ENCODE measurements around the gene SGCA. TPM values are rescaled to one million over a fixed set of nuclear protein-coding genes. Genes with fewer than 3 reads are reported as not detected.

The SGCA gene
- total RNA-seq, 1 experiment from 2014 or later: 0.24 TPM

GRCh38 chr17:50184064-50184463 is 18.3 kb downstream of the SGCA start:
- no peak overlapping the region for H3K23ac ChIP-seq (ENCODE audit: insufficient read length, low read depth, low read length)
- H3K36me3 Mint-ChIP-seq (ENCODE audit: insufficient read depth in 1 of 3, low read depth in 3 of 3): peaks cover 3 to 37% (median 37%) of the 10 kb centered on the region in 3 experiments; a peak in 6 of 7 replicates
- peaks cover 27 to 39% of the 10 kb centered on the region in 2 experiments for H3K4me1 Mint-ChIP-seq
- no peak overlapping the region for H4K91ac ChIP-seq (ENCODE audit: insufficient read length, low read depth, low read length)
- H3K9me3 Mint-ChIP-seq: no peaks in the 10 kb centered on the region
- no peaks in the 10 kb centered on the region for H3K79me2 ChIP-seq (ENCODE audit: insufficient read depth, low read length)
- no peaks in the 10 kb centered on the region for H3K27me3 ChIP-seq (ENCODE audit: insufficient read depth, low read length)
- H4K20me1 ChIP-seq (ENCODE audit: control insufficient read depth, insufficient read depth, insufficient read length): no peaks in the 10 kb centered on the region
- H2BK5ac ChIP-seq (ENCODE audit: insufficient read length, low read length): no peak overlapping the region
- H3K9me3 ChIP-seq (ENCODE audit: control insufficient read depth, low read depth, low read length): no peaks in the 10 kb centered on the region
- H3T11ph ChIP-seq (ENCODE audit: low read length): no peak overlapping the region
- no peak overlapping the region for H3K9ac ChIP-seq (ENCODE audit: extremely low read depth, insufficient read length, low read length)
- no peak overlapping the region for H4K5ac ChIP-seq (ENCODE audit: insufficient read length, low read depth, low read length)
- H3K4me3 Mint-ChIP-seq: no peak overlapping the region; a peak in 1 of 5 replicates
- H2BK120ac ChIP-seq (ENCODE audit: low read depth, low read length, poor library complexity, severe bottlenecking): no peak overlapping the region
- H3K23me2 ChIP-seq (ENCODE audit: insufficient read length, low read depth, low read length, poor library complexity, severe bottlenecking): no peaks in the 10 kb centered on the region
- peak overlapping the region in 1 of 3 experiments; percentile 53; a peak in 2 of 7 replicates for H3K27ac Mint-ChIP-seq
- no peak for DNase-seq
- H3K4me1 ChIP-seq (ENCODE audit: insufficient read depth, low read length): no peaks in the 10 kb centered on the region; the same call in 1 of the 2 replicates
- no CpG with 5 or more reads among the region's 8 CpGs for WGBS (ENCODE audit: extremely low coverage, insufficient read length, low lambda C conversion rate)
- peaks cover 2% of the 10 kb centered on the region; the same call in 1 of the 2 replicates for H3K27me3 Mint-ChIP-seq (ENCODE audit: low read depth)
- H2BK20ac ChIP-seq (ENCODE audit: low read depth, low read length, poor library complexity, severe bottlenecking): no peak overlapping the region
- H3K14ac ChIP-seq (ENCODE audit: insufficient read depth, low read length): no peak overlapping the region
- no peaks in the 10 kb centered on the region for H3K79me1 ChIP-seq (ENCODE audit: insufficient read depth, low read depth, low read length, poor library complexity, severe bottlenecking)
- no peak overlapping the region for H3K4me2 ChIP-seq (ENCODE audit: insufficient read depth, insufficient read length, low read length)
- no peak overlapping the region for H3K18ac ChIP-seq (ENCODE audit: insufficient read length, low read depth, low read length)
- no peak overlapping the region for H2BK12ac ChIP-seq (ENCODE audit: insufficient read length, low read depth, low read length)
- no peak overlapping the region for H3K4ac ChIP-seq (ENCODE audit: low read depth, low read length)
- TF ChIP-seq, protein P1, sequence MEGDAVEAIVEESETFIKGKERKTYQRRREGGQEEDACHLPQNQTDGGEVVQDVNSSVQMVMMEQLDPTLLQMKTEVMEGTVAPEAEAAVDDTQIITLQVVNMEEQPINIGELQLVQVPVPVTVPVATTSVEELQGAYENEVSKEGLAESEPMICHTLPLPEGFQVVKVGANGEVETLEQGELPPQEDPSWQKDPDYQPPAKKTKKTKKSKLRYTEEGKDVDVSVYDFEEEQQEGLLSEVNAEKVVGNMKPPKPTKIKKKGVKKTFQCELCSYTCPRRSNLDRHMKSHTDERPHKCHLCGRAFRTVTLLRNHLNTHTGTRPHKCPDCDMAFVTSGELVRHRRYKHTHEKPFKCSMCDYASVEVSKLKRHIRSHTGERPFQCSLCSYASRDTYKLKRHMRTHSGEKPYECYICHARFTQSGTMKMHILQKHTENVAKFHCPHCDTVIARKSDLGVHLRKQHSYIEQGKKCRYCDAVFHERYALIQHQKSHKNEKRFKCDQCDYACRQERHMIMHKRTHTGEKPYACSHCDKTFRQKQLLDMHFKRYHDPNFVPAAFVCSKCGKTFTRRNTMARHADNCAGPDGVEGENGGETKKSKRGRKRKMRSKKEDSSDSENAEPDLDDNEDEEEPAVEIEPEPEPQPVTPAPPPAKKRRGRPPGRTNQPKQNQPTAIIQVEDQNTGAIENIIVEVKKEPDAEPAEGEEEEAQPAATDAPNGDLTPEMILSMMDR (conservative IDR thresholded peaks at IDR 0.05): peak; percentile 38; the same call in 2 of the 3 replicates
- no peak overlapping the region for H3K27ac ChIP-seq (ENCODE audit: insufficient read length, low read depth, low read length)
- H3K56ac ChIP-seq (ENCODE audit: insufficient read length, low read depth, low read length): no peak overlapping the region
- no peak overlapping the region for H2AK5ac ChIP-seq (ENCODE audit: insufficient read length, low read length)
- no peak overlapping the region for H4K8ac ChIP-seq (replicated peaks; ENCODE audit: insufficient read length, low read depth, low read length)
- H2BK15ac ChIP-seq (ENCODE audit: low read depth, low read length): no peak overlapping the region
- H2AFZ ChIP-seq (ENCODE audit: low read length): no peak overlapping the region

Data from H9 (cell line).